GM18870 (cell line): Measurements from ENCODE around the gene RERE.

Experiments
- ATAC-seq: cut with Tn5 transposase; IDR thresholded peaks from one replicate; pipeline ENCODE4 v1.9.1; 2021; ENCODE audit warnings: moderate library complexity; ENCODE audit not compliant: unreplicated experiment

The RERE gene

GRCh38 chr1:8495928-8496401 lies 321.5 kb downstream of the RERE start:
- no peak for ATAC-seq

- ATAC-seq = no peak
Measured at GRCh38 chr1:8494681-8495080, 322.8 kb downstream of the RERE start.

- ATAC-seq = no peak
Measured at GRCh38 chr1:8493916-8494540, 323.4 kb downstream of the RERE start.

GRCh38 chr1:8487249-8487648 lies 330.2 kb downstream of the RERE start:
- ATAC-seq = no peak

GRCh38 chr1:8486047-8486446 lies 331.4 kb downstream of the RERE start:
- no peak for ATAC-seq

- no peak for ATAC-seq
Measured at GRCh38 chr1:8483586-8483985, 333.9 kb downstream of the RERE start.

- no peak for ATAC-seq
Measured at GRCh38 chr1:8482979-8483381, 334.5 kb downstream of the RERE start.

GRCh38 chr1:8481650-8482380 lies 335.6 kb downstream of the RERE start:
- no peak for ATAC-seq

- ATAC-seq = no peak
Measured at GRCh38 chr1:8478566-8478965, 338.9 kb downstream of the RERE start.

- ATAC-seq = no peak
Measured at GRCh38 chr1:8477983-8478362, 339.5 kb downstream of the RERE start.

GRCh38 chr1:8477166-8477982 lies 340.1 kb downstream of the RERE start:
- peak; percentile 72 for ATAC-seq

- no peak for ATAC-seq
Measured at GRCh38 chr1:8476006-8476405, 341.4 kb downstream of the RERE start.

- no peak for ATAC-seq
Measured at GRCh38 chr1:8474369-8474768, 343.1 kb downstream of the RERE start.

GRCh38 chr1:8473891-8474300 lies 343.5 kb downstream of the RERE start:
- no peak for ATAC-seq

- ATAC-seq = no peak
Measured at GRCh38 chr1:8473121-8473875, 344.1 kb downstream of the RERE start.

GRCh38 chr1:8472668-8473067 lies 344.8 kb downstream of the RERE start:
- no peak for ATAC-seq

GRCh38 chr1:8471451-8471850 lies 346.0 kb downstream of the RERE start:
- ATAC-seq = no peak

GRCh38 chr1:8468751-8469150 lies 348.7 kb downstream of the RERE start:
- no peak for ATAC-seq

GRCh38 chr1:8467308-8467707 lies 350.1 kb downstream of the RERE start:
- no peak for ATAC-seq

- ATAC-seq = no peak
Measured at GRCh38 chr1:8465692-8466091, 351.7 kb downstream of the RERE start.

- no peak for ATAC-seq
Measured at GRCh38 chr1:8465013-8465412, 352.4 kb downstream of the RERE start.
